Liver (tissue), 3 donors: ENCODE results near the gene ANGEL2.

Experiments
- EGR1 ChIP-seq, 2 donors: IDR thresholded peaks; 2 replicates each; pipeline ENCODE4 v1.6.1; 2016 to 2018; ENCODE audit warnings: antibody characterized with exemption in 2 of 2, low read depth in 2 of 2
- FOXA1 ChIP-seq: IDR thresholded peaks from 2 replicates; pipeline ENCODE4 v1.6.1; 2016; ENCODE audit warnings: antibody characterized with exemption
- GABPA ChIP-seq, 2 donors: IDR thresholded peaks in 1 of 2; conservative IDR thresholded peaks in 1 of 2; 2 replicates each; pipeline ENCODE4 v1.6.1; 2016; ENCODE audit warnings: antibody characterized with exemption in 2 of 2, mild to moderate bottlenecking in 1 of 2, moderate library complexity in 1 of 2
- JUND ChIP-seq, 2 donors: IDR thresholded peaks; 2 replicates each; pipeline ENCODE4 v1.6.1; 2016; ENCODE audit warnings: antibody characterized with exemption in 2 of 2
- MAX ChIP-seq: IDR thresholded peaks from 2 replicates; pipeline ENCODE4 v1.6.1; 2016; ENCODE audit warnings: antibody characterized with exemption
- RAD21 ChIP-seq, 2 donors: IDR thresholded peaks; 2 replicates each; pipeline ENCODE4 v1.6.1; 2016; ENCODE audit warnings: antibody characterized with exemption in 2 of 2, mild to moderate bottlenecking in 2 of 2
- REST ChIP-seq: IDR thresholded peaks from 2 replicates; pipeline ENCODE4 v1.6.1; 2016; ENCODE audit warnings: antibody characterized with exemption, mild to moderate bottlenecking
- RXRA ChIP-seq, 2 donors: IDR thresholded peaks; 2 replicates each; pipeline ENCODE4 v1.6.1; 2017 to 2018; ENCODE audit warnings: antibody characterized with exemption in 2 of 2, mild to moderate bottlenecking in 1 of 2
- SP1 ChIP-seq: IDR thresholded peaks from 2 replicates; pipeline ENCODE4 v1.6.1; 2018; ENCODE audit warnings: antibody characterized with exemption, mild to moderate bottlenecking
- TAF1 ChIP-seq: conservative IDR thresholded peaks from 2 replicates; pipeline ENCODE4 v1.6.1; 2016; ENCODE audit warnings: antibody characterized with exemption, mild to moderate bottlenecking
- YY1 ChIP-seq: IDR thresholded peaks from 2 replicates; pipeline ENCODE4 v1.6.1; 2016; ENCODE audit warnings: antibody characterized with exemption, mild to moderate bottlenecking
- TF ChIP-seq, protein P1 (sequence below): fragments of 150-350 bp; IDR thresholded peaks from 2 replicates; pipeline ENCODE4 v1.5.1; 2017; ENCODE audit warnings: improper control_type of control experiment, low read depth, low read length; ENCODE audit not compliant: missing input control
- TF ChIP-seq, protein P2 (sequence below): IDR thresholded peaks from 2 replicates; pipeline ENCODE4 v1.6.1; 2016; ENCODE audit warnings: antibody characterized with exemption
- TF ChIP-seq, protein P3 (sequence below): IDR thresholded peaks from 2 replicates; pipeline ENCODE4 v1.6.1; 2016; ENCODE audit warnings: antibody characterized with exemption
- donor health status: healthy.
- donor health status: healthy.

DNA sequence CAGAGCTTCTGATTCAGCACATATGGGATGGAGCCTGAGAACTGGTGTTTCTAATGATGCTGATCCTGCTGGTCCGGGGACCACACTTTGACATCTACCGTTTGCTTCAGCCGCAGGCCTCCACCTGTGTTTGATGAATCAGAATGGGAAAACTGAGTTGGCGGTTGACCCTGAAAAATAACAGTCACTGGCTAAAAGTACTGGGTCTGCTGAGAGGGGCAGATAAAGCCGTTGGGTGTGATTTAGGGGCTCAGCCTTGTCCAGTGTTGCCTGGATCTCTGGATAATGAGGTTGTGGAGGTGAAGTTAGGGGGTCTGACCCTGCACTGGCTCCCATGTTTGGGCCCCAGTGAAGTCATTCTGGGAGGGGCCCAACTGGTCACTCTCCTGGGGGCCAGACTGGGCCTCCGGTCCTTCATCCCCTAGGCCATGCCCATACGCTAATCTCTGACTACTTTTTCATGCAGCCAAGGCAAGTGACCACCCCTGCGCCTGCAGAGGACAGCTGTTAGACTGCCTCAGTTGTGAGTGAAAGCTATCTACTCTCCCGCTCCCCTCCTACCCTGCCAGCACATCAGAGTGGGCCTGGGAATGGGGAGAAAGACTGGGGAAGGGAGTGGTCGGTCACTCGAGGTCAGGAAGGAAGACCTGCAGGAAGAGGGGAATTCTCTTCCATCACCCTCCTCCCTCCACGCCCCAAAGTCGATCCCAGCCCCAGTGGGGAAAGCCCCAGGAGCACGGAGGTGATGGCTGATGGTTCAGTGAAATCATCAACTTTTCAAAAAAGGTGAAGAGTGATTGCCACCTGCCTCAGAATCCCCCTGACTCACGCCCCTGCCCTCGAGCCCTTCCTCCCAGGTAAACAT, 37.7 kb downstream of the ANGEL2 start:
- TF ChIP-seq, protein P1, sequence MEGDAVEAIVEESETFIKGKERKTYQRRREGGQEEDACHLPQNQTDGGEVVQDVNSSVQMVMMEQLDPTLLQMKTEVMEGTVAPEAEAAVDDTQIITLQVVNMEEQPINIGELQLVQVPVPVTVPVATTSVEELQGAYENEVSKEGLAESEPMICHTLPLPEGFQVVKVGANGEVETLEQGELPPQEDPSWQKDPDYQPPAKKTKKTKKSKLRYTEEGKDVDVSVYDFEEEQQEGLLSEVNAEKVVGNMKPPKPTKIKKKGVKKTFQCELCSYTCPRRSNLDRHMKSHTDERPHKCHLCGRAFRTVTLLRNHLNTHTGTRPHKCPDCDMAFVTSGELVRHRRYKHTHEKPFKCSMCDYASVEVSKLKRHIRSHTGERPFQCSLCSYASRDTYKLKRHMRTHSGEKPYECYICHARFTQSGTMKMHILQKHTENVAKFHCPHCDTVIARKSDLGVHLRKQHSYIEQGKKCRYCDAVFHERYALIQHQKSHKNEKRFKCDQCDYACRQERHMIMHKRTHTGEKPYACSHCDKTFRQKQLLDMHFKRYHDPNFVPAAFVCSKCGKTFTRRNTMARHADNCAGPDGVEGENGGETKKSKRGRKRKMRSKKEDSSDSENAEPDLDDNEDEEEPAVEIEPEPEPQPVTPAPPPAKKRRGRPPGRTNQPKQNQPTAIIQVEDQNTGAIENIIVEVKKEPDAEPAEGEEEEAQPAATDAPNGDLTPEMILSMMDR, result no peak
- TF ChIP-seq TAF1, result no peak
- TF ChIP-seq JUND (IDR thresholded peaks at IDR 0.05), result no peak
- no peak for TF ChIP-seq RAD21 (IDR thresholded peaks at IDR 0.05)
- TF ChIP-seq SP1, result no peak
- TF ChIP-seq MAX, result no peak
- no peak for TF ChIP-seq FOXA1
- no peak for TF ChIP-seq YY1
- TF ChIP-seq REST, result no peak
- no peak for TF ChIP-seq GABPA (IDR thresholded peaks at IDR 0.05 in 1 of 2, conservative IDR thresholded peaks at IDR 0.05 in 1 of 2)
- TF ChIP-seq RXRA (IDR thresholded peaks at IDR 0.05), result no peak
- TF ChIP-seq, protein P2, sequence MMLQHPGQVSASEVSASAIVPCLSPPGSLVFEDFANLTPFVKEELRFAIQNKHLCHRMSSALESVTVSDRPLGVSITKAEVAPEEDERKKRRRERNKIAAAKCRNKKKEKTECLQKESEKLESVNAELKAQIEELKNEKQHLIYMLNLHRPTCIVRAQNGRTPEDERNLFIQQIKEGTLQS, result no peak
- TF ChIP-seq EGR1 (IDR thresholded peaks at IDR 0.05; ENCODE audit: low read depth in 2 of 2), result no peak
- TF ChIP-seq, protein P3, sequence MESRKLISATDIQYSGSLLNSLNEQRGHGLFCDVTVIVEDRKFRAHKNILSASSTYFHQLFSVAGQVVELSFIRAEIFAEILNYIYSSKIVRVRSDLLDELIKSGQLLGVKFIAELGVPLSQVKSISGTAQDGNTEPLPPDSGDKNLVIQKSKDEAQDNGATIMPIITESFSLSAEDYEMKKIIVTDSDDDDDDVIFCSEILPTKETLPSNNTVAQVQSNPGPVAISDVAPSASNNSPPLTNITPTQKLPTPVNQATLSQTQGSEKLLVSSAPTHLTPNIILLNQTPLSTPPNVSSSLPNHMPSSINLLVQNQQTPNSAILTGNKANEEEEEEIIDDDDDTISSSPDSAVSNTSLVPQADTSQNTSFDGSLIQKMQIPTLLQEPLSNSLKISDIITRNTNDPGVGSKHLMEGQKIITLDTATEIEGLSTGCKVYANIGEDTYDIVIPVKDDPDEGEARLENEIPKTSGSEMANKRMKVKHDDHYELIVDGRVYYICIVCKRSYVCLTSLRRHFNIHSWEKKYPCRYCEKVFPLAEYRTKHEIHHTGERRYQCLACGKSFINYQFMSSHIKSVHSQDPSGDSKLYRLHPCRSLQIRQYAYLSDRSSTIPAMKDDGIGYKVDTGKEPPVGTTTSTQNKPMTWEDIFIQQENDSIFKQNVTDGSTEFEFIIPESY, result no peak
